H1 (cell line): Measurements from ENCODE around the gene ZNF629.

Experiments
- CTCF ChIP-seq, 3 experiments: IDR thresholded peaks; 1 replicate in 2 of 3; 2 replicates in 1 of 3; pipeline versions ENCODE4 v1.5.1 to v1.6.1; 2011; ENCODE audit warnings: low read length in 3 of 3, mild to moderate bottlenecking in 3 of 3, inconsistent platforms in 2 of 3, low read depth in 1 of 3, moderate library complexity in 1 of 3; ENCODE audit not compliant: insufficient read depth in 1 of 3; ENCODE audit errors: control extremely low read depth in 1 of 3
- RAD21 ChIP-seq, 2 experiments: IDR thresholded peaks in 1 of 2; conservative IDR thresholded peaks in 1 of 2; 2 replicates each; pipeline ENCODE4 v1.6.1; 2011; ENCODE audit warnings: low read depth in 2 of 2, low read length in 2 of 2, improper control_type of control experiment in 1 of 2, inconsistent platforms in 1 of 2, mild to moderate bottlenecking in 1 of 2, moderate library complexity in 1 of 2
- TF ChIP-seq, protein P1 (sequence below): IDR thresholded peaks from 2 replicates; pipeline ENCODE4 v1.6.1; 2011; ENCODE audit warnings: low read length, improper control_type of control experiment

GRCh38 chr16:30830072-30830417, 43.0 kb upstream of the ZNF629 start:
- no peak for TF ChIP-seq RAD21 (IDR thresholded peaks at IDR 0.05 in 1 of 2, conservative IDR thresholded peaks at IDR 0.05 in 1 of 2; ENCODE audit: low read depth in 2 of 2, low read length in 2 of 2)
- no peak for TF ChIP-seq CTCF (IDR thresholded peaks at IDR 0.05; ENCODE audit: control extremely low read depth in 1 of 3, insufficient read depth in 1 of 3, low read depth in 1 of 3, low read length in 3 of 3)
- TF ChIP-seq, protein P1, sequence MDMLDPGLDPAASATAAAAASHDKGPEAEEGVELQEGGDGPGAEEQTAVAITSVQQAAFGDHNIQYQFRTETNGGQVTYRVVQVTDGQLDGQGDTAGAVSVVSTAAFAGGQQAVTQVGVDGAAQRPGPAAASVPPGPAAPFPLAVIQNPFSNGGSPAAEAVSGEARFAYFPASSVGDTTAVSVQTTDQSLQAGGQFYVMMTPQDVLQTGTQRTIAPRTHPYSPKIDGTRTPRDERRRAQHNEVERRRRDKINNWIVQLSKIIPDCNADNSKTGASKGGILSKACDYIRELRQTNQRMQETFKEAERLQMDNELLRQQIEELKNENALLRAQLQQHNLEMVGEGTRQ: no peak
